Activated T-helper 1 cell treated with anti-CD3 and anti-CD28 coated beads, Interleukin-2, amount 50 U/mL, for 16 hours (primary cell): ENCODE results near the gene SUPT6H.
A peak's percentile ranks its signal among the peaks of the same experiment; 100 is the strongest.
"Not testable (repeated sequence)": the region's sequence is repeated elsewhere in the genome, so short reads cannot be mapped to it uniquely, and the experiment has no call there.

ENCODE experiments used
- DNase-seq, 2 donors: peaks; one replicate each; pipeline ENCODE4 v3.0.0-alpha.2; 2020; ENCODE audit warnings: low read depth in 1 of 2, low spot score in 1 of 2

The SUPT6H gene

GRCh38 chr17:28717578-28718332 lies 55.8 kb downstream of the SUPT6H start, which contains the start of gene RAB34:
TSS of gene RAB34 (minus strand) at chr17:28717868. CDS start at chr17:28717266, 602 bp downstream.
- no peak for DNase-seq

- DNase-seq: no peak
Observed at GRCh38 chr17:28718333-28719020, 56.5 kb downstream of the SUPT6H start.

- no peak for DNase-seq
Observed at GRCh38 chr17:28719021-28719433, 57.0 kb downstream of the SUPT6H start.

GRCh38 chr17:28720247-28720996 lies 58.4 kb downstream of the SUPT6H start:
- DNase-seq: no peak

DNA sequence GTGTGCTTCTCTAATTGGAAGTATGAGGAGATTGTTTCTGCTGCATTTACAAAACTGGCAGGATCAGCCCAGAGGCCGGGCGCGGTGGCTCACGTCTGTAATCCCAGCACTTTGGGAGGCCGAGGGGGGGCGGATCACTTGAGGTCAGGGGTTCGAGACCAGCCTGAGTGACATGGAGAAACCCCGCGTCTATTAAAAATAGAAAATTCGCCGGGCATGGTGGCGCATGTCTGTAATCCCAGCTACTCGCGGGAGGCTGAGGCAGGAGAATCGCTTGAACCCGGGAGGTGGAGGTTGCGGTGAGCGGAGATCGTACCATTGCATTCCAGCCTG lies 59.0 kb downstream of the SUPT6H start:
- DNase-seq: not testable (repeated sequence)

GRCh38 chr17:28722417-28723158 lies 60.6 kb downstream of the SUPT6H start:
- DNase-seq: no peak

- DNase-seq: no peak
Observed at GRCh38 chr17:28723159-28723835, 61.3 kb downstream of the SUPT6H start.

GRCh38 chr17:28723836-28724499 lies 62.0 kb downstream of the SUPT6H start:
- DNase-seq: not testable (repeated sequence)

DNA sequence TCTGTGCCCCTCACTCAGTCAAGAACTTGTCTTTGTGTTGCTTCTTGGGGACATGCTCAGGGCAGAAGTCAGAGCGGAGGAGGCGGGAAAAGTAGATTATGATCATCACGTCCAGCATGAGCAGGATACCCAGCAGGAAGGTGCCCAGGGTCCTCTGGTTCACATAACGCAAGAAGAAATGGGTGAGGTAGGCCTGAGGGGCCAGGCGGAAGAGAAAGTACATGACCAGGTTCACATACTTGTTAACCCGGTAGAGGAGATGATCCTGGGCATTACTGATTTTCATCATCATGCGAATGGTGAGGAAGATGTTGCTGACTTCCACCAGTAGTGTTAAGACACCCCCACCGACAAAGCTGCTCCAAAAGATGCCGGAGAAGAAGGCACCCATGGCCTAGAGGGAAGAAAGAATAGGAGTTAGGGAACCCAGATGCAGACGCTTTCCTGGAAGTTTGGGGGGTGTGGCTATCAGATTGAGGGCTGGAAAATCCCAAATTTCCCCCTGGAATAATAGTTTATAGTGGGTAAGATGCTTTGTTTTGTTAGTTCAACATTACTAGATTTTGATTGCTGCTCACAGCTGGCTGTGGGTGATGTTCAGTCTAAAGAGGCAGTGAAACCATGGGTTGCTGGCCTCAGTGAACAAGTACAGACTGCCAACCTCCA lies 62.6 kb downstream of the SUPT6H start:
- DNase-seq: no peak

DNA sequence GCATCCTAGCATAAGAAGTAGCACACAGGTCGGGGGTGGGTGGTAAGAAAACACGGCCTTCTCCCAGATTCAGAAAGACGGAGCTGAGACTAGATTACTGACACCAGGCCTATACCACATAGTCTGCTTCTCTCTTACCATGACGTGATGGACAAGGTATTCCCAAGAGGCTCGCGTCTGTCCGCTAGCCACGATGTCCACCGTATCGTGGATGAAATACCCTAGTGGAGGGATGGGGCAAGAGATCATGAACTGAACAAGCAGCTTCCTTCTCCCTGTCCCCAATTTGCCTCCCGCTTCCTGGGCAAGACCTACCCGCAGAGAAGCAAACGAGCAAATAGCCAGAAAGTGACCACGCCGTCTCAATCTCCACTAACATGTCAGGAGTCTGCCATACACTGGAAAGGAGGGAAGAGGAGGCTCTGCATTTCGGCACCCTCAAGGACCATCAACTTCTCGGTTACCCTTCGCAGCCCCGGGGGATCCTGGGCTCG lies 63.2 kb downstream of the SUPT6H start:
- no peak for DNase-seq

DNA sequence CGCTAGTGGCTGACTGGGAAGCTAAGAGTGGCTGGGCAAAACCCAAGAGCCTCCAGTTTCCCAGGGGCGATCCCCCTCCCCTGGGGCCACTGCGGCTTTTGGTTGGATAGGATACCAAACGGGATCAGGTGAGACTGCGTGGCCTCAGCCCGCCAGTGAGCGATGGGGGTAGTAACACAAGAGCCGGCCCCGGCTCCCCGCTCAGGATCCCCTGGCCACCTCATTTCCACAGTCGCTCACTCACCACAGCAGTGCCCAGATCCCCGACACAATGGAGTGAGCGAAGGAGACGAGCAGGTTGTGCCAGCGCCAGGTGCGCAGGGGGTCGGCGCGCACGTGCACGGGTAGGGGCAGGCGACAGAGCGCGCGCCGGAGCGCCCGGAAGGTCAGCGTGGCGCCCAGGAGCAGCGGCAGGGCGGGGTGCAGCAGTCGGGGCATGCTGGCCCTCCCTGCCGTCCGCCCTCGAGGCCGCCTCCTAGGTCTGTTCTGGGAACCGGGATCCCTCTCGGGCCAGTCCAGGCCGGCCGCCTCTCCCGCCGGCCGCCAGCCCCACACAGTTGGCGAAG lies 63.7 kb downstream of the SUPT6H start:
- no peak for DNase-seq

DNA sequence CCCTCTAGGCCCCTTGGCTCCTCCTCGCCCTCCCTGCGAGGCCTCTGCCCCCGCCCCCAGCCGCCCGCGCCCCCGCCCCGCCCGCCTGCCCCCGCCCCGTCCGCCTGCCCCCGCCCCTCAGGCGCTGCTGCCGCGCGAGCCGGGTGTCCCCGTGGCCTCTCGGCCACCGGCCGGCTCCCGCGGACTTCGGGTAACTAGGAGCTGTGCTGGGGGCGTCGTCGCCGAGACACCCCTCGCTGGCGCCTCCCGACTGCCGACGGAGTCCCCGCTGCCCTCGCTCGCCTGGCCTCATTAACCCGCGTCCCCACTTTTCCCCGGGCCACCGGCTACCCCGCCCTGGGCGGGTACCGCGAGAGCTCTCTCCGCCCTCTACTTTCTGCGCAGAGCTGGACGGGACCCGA lies 64.2 kb downstream of the SUPT6H start, which contains the start of gene TLCD1:
TLCD1 (minus strand) TSS at position 8 of the 401 bp plus-strand sequence. CDS start 136 bp downstream, outside the sequence.
- DNase-seq: peak; percentile 41 to 59

DNA sequence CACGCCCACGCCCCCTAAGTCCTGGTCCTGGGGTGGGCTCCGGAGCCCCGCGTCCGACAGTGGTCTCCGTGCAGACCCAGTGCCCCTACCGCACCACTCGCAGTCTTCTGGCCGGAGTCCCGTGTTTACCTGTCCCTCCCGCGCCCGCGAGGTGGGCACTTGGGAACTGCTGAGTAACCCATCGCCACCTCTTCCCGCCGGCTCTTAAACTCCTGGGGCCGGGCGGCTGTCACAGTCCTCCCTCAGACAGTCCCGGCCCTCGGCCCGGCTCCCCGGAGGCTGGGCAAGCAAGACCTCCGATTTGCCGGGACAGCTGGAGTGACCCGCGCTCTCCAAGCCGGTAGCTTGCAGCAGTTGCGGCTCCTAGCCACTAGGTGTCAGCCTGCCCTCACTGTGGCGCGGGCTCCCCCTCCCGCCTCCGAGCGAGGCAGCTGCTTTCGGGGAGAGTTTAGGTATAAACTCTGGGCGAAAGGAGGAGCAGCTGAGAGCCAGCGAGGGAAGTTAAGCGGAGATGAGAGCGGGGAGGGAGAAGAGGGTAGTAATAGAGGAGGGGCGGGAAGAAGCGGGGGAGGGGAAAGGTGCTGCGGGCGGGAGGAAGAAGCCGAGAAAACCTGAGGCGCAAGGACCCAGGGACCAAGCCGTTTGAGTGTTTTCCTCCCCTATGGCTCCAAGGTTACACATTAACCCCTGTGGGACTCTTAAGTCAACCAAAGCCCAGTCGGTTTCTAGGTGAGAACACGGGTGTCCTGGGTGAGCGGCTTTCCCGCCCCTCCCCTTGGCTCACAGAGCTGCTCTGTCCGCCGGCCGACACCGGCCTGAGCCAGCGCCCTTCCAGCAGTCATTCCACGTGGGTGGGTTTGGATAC lies 64.9 kb downstream of the SUPT6H start:
- peak; percentile 83 to 85 for DNase-seq

DNA sequence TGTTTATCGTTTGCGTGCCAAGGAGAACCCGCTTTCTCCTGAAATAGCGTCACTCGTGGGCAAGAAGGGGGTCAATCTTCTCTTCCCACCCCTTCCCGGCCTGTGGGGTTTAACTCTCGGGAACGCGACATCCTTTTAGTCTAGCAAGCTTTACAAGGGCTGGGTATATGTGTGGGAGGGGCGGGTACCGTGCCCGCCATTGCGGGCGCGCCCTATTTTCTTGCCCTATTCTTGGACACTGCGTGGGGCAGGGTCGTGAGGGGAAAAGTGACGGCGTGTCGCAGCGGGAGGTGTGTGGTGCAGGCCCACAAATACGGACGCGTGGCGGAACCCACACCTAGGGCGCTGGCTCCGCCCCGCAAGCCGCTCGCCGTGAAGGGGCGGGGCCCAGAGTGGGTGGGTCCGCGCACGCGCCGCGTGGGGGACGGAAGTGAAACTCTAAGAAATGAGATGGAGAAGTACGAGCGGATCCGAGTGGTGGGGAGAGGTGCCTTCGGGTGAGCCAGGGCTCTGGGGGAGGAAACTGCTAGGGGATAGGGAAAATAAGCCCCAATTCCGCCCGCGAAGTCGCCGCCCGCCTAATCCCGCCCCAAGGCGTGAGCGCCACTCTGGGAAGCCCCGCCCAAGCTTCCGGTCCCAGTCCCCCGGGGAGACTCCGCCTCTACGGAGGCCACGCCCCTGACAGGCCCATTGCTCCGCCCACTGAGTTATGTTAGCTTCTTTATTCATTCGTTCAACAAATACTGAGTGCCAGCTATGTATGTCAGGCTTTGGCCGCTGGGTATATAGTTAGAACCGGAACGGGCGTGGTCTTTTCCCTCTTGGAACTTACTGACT lies 66.6 kb downstream of the SUPT6H start, which contains the start of gene NEK8:
NEK8 (plus strand) TSS at position 425 of the 837 bp plus-strand sequence; CDS start at position 451, 26 bp downstream.
- DNase-seq: peak; percentile 94 to 96

DNA sequence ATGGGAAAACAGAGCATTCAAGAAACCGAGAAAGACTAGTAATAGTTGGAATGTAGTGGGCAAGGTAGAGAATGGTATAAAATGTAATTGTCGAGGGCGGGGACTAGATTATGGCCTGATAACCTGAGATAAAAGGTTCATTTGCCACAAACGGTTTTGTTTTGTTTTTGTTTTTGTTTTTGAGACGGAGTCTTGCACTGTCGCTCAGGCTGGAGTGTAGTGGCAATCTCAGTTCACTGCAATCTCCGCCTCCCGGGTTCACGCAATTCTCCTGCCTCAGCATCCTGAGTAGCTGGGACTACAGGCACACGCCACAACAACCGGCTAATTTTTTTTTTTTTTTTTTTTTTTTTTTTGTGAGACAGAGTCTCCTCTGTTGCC lies 67.9 kb downstream of the SUPT6H start:
- DNase-seq: no peak

GRCh38 chr17:28733346-28733745 lies 71.3 kb downstream of the SUPT6H start:
- no peak for DNase-seq

DNA sequence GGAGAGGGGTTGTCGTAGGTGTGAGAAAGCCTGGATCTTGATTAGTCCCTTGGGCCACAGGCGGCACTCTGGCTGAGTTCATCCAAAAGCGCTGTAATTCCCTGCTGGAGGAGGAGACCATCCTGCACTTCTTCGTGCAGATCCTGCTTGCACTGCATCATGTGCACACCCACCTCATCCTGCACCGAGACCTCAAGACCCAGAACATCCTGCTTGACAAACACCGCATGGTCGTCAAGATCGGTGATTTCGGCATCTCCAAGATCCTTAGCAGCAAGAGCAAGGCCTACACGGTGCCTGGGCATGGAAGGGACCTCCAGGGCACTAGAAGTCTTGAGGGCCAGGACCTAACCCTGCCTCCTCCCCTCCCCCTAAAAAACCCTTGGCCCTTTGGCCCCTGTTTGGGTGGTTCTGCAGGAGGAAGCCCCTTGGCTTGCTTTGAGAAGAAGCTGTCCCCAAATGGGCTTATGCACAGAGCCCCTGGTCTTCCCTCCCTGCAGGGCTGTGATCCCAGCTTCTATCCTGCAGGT lies 72.8 kb downstream of the SUPT6H start:
- no peak for DNase-seq
